H1 (cell line): ENCODE measurements around the gene MBNL1.

Experiments
- ATF3 ChIP-seq: IDR thresholded peaks from 2 replicates; pipeline ENCODE4 v1.6.1; 2011; ENCODE audit warnings: low read depth, mild to moderate bottlenecking, low read length; ENCODE audit not compliant: insufficient read depth
- CTCF ChIP-seq, 3 experiments: IDR thresholded peaks; 1 replicate in 2 of 3; 2 replicates in 1 of 3; pipeline versions ENCODE4 v1.5.1 to v1.6.1; 2011; ENCODE audit warnings: low read length in 3 of 3, mild to moderate bottlenecking in 3 of 3, inconsistent platforms in 2 of 3, low read depth in 1 of 3, moderate library complexity in 1 of 3; ENCODE audit not compliant: insufficient read depth in 1 of 3; ENCODE audit errors: control extremely low read depth in 1 of 3
- EZH2 ChIP-seq: fragments of 200-600 bp; sonication (generic); IDR thresholded peaks from 2 replicates; pipeline ENCODE4 v1.7.1; 2012; ENCODE audit warnings: low read depth, mild to moderate bottlenecking, moderate library complexity, low read length, inconsistent platforms; ENCODE audit not compliant: severe bottlenecking
- GABPA ChIP-seq: IDR thresholded peaks from 2 replicates; pipeline ENCODE4 v1.6.1; 2011; ENCODE audit warnings: mild to moderate bottlenecking, low read length, moderate library complexity, borderline replicate concordance; ENCODE audit not compliant: insufficient read depth
- POLR2A ChIP-seq, 2 experiments: IDR thresholded peaks; 1 replicate in 1 of 2; 2 replicates in 1 of 2; pipeline ENCODE4 v1.6.1; 2011; ENCODE audit warnings: low read depth in 2 of 2, low read length in 2 of 2, mild to moderate bottlenecking in 2 of 2; ENCODE audit errors: control extremely low read depth in 1 of 2
- RBBP5 ChIP-seq: IDR thresholded peaks from 2 replicates; pipeline ENCODE4 v1.7.1; 2012; ENCODE audit warnings: low read depth, mild to moderate bottlenecking, inconsistent platforms, low read length, moderate library complexity, borderline replicate concordance

- TF ChIP-seq POLR2A (IDR thresholded peaks at IDR 0.05; ENCODE audit: control extremely low read depth in 1 of 2, low read depth in 2 of 2, low read length in 2 of 2) = no peak
- no peak for TF ChIP-seq RBBP5
- no peak for TF ChIP-seq CTCF (IDR thresholded peaks at IDR 0.05; ENCODE audit: control extremely low read depth in 1 of 3, insufficient read depth in 1 of 3, low read depth in 1 of 3, low read length in 3 of 3)
- TF ChIP-seq GABPA = no peak
- TF ChIP-seq ATF3 = no peak
- TF ChIP-seq EZH2 = no peak
Observed at GRCh38 chr3:152272771-152273242, 4.1 kb downstream of the MBNL1 start.
